Measurements from ENCODE around the gene TMEM91.
"Not testable (repeated sequence)": the region's sequence is repeated elsewhere in the genome, so short reads cannot be mapped to it uniquely, and the experiment has no call there.

The TMEM91 gene

GRCh38 chr19:41381536-41381935, 5.2 kb downstream of the TMEM91 start:
- DNase-seq (ENCODE audit: low spot score): not testable (repeated sequence)

- no peak for DNase-seq (ENCODE audit: low spot score)
Observed at GRCh38 chr19:41384351-41384750, 8.0 kb downstream of the TMEM91 start.

- no peak for DNase-seq (ENCODE audit: low spot score)
Observed at GRCh38 chr19:41386442-41386841, 10.1 kb downstream of the TMEM91 start.

GRCh38 chr19:41391618-41392017, 15.3 kb downstream of the TMEM91 start:
- DNase-seq (ENCODE audit: low spot score): no peak

- DNase-seq (ENCODE audit: low spot score): no peak
Observed at GRCh38 chr19:41392775-41393174, 16.4 kb downstream of the TMEM91 start.

- no peak for DNase-seq (ENCODE audit: low spot score)
Observed at GRCh38 chr19:41395355-41395754, 19.0 kb downstream of the TMEM91 start.

- peak; percentile 100 for DNase-seq (ENCODE audit: low spot score)
Observed at GRCh38 chr19:41397086-41398049, 21.0 kb downstream of the TMEM91 start, which contains the start of the genes BCKDHA and EXOSC5. BCKDHA (plus strand) TSS chr19:41397818; CDS start chr19:41397828, 10 bp downstream. EXOSC5 (minus strand) TSS chr19:41397359; CDS start chr19:41397328, 31 bp downstream.

GRCh38 chr19:41398050-41398418, 21.7 kb downstream of the TMEM91 start:
- no peak for DNase-seq (ENCODE audit: low spot score)

GRCh38 chr19:41398598-41398997, 22.3 kb downstream of the TMEM91 start:
- DNase-seq (ENCODE audit: low spot score): no peak

GRCh38 chr19:41399091-41399490, 22.8 kb downstream of the TMEM91 start:
- no peak for DNase-seq (ENCODE audit: low spot score)

- DNase-seq (ENCODE audit: low spot score): no peak
Observed at GRCh38 chr19:41399525-41399924, 23.2 kb downstream of the TMEM91 start.

GRCh38 chr19:41401483-41401882, 25.1 kb downstream of the TMEM91 start:
- DNase-seq (ENCODE audit: low spot score): no peak

- DNase-seq (ENCODE audit: low spot score): no peak
Observed at GRCh38 chr19:41402010-41402409, 25.7 kb downstream of the TMEM91 start.

- DNase-seq (ENCODE audit: low spot score): no peak
Observed at GRCh38 chr19:41403181-41403970, 27.0 kb downstream of the TMEM91 start.

- DNase-seq (ENCODE audit: low spot score): no peak
Observed at GRCh38 chr19:41405776-41406175, 29.4 kb downstream of the TMEM91 start.

GRCh38 chr19:41407271-41407670, 30.9 kb downstream of the TMEM91 start:
- no peak for DNase-seq (ENCODE audit: low spot score)

- no peak for DNase-seq (ENCODE audit: low spot score)
Observed at GRCh38 chr19:41408256-41408655, 31.9 kb downstream of the TMEM91 start.

- DNase-seq (ENCODE audit: low spot score): not testable (repeated sequence)
Observed at GRCh38 chr19:41408846-41409245, 32.5 kb downstream of the TMEM91 start.

GRCh38 chr19:41409288-41409687, 33.0 kb downstream of the TMEM91 start:
- DNase-seq (ENCODE audit: low spot score): peak; percentile 87

GRCh38 chr19:41410336-41411054, 34.2 kb downstream of the TMEM91 start:
- DNase-seq (ENCODE audit: low spot score): no peak

GRCh38 chr19:41411100-41411967, 35.0 kb downstream of the TMEM91 start:
- DNase-seq (ENCODE audit: low spot score): no peak

All from SW480 (cell line).